CD8-positive, alpha-beta memory T cell (primary cell): Measurements from ENCODE around the gene NIN. TPM values are rescaled to one million over a fixed set of nuclear protein-coding genes. Genes with fewer than 3 reads are reported as not detected.

Source experiments
- CTCF ChIA-PET: fragments of 350-600 bp; sonication (Branson Sonifier 250); formaldehyde crosslinking; loops from one replicate; lab custom pipeline; 2021; ENCODE audit warnings: antibody characterized with exemption; lab: Charles Lee
- POLR2A ChIA-PET: fragments of 350-600 bp; sonication (Branson Sonifier 250); formaldehyde crosslinking; loops from one replicate; lab custom pipeline; 2021; ENCODE audit warnings: antibody characterized with exemption; lab: Charles Lee
- DNase-seq, 5 donors: peaks; one replicate each; pipeline versions ENCODE4 v3.0.0 to v3.0.0-alpha.2; 2020 to 2022; ENCODE audit warnings: mixed read lengths in 1 of 5
- H3K27ac ChIP-seq: one replicate; pipeline ENCODE4 v1.7.0; 2013; ENCODE audit warnings: low read depth, mild to moderate bottlenecking, low read length, moderate library complexity
- H3K27me3 ChIP-seq: 2 replicates; pipeline ENCODE4 v1.7.0; 2013; ENCODE audit warnings: low read length, mild to moderate bottlenecking; ENCODE audit not compliant: insufficient read depth, poor library complexity, severe bottlenecking
- H3K36me3 ChIP-seq: 2 replicates; pipeline ENCODE4 v1.7.0; 2013; ENCODE audit warnings: mild to moderate bottlenecking, low read length, moderate library complexity; ENCODE audit not compliant: insufficient read depth
- H3K4me1 ChIP-seq: 2 replicates; pipeline ENCODE4 v1.7.0; 2013; ENCODE audit warnings: mild to moderate bottlenecking, low read length, moderate library complexity; ENCODE audit not compliant: insufficient read depth
- H3K4me3 ChIP-seq: 2 replicates; pipeline ENCODE4 v1.7.0; 2013; ENCODE audit warnings: mild to moderate bottlenecking, low read length
- H3K9me3 ChIP-seq: 2 replicates; pipeline ENCODE4 v1.7.0; 2013; ENCODE audit warnings: mild to moderate bottlenecking, low read length
- H3K27ac Mint-ChIP-seq, 8 donors: one replicate each; pipeline ENCODE4 v1.8.0; 2020 to 2021; ENCODE audit warnings: mixed read lengths in 8 of 8, mild to moderate bottlenecking in 6 of 8, inconsistent platforms in 3 of 8, moderate library complexity in 3 of 8
- H3K27me3 Mint-ChIP-seq, 2 donors: one replicate each; pipeline ENCODE4 v1.8.0; 2020 to 2021; ENCODE audit warnings: mixed read lengths in 2 of 2, mild to moderate bottlenecking in 1 of 2, moderate library complexity in 1 of 2
- H3K36me3 Mint-ChIP-seq, 3 donors: one replicate each; pipeline ENCODE4 v1.8.0; 2020 to 2021; ENCODE audit warnings: mixed read lengths in 3 of 3, inconsistent platforms in 1 of 3, mild to moderate bottlenecking in 1 of 3
- H3K4me1 Mint-ChIP-seq, 3 donors: one replicate each; pipeline ENCODE4 v1.8.0; 2020 to 2021; ENCODE audit warnings: mixed read lengths in 3 of 3, inconsistent platforms in 1 of 3, mild to moderate bottlenecking in 1 of 3
- H3K4me3 Mint-ChIP-seq, 7 donors: one replicate each; pipeline ENCODE4 v1.8.0; 2020 to 2021; ENCODE audit warnings: mixed read lengths in 7 of 7, mild to moderate bottlenecking in 6 of 7, moderate library complexity in 4 of 7, inconsistent platforms in 2 of 7
- H3K9me3 Mint-ChIP-seq, 5 donors: one replicate each; pipeline ENCODE4 v1.8.0; 2020 to 2022; ENCODE audit warnings: mixed read lengths in 5 of 5, mild to moderate bottlenecking in 3 of 5, moderate library complexity in 2 of 5, inconsistent platforms in 1 of 5
- polyA plus RNA-seq: library from polyadenylated mRNA; unstranded; fragments of 300-500 nt; fragmentation: Illumina TruSeq; gene quantifications from one replicate; pipeline ENCODE4 v1.2.3, GENCODE V29; 2021
- total RNA-seq, 2 experiments: library from RNA; stranded (reverse); gene quantifications; one replicate each; pipeline ENCODE4 v1.2.3, GENCODE V29; 2021

Gene NIN
- total and polyA plus RNA-seq, 3 experiments from 2014 or later, result 64.3 to 77.8 (median 73.8) TPM

- Histone ChIP-seq H3K4me1 (peaks cover 7% of the 10 kb centered on the region), H3K36me3 (no peaks in the 10 kb centered on the region), H3K27me3 (no peaks in the 10 kb centered on the region), H3K9me3 (no peaks in the 10 kb centered on the region), H3K27ac (no peak overlapping the region), H3K4me3 (no peak overlapping the region)
- H3K4me3 Mint-ChIP-seq, result no peak overlapping the region
- DNase-seq, result no peak
- no peaks in the 10 kb centered on the region for H3K27me3 Mint-ChIP-seq
- ChIA-PET CTCF (interaction anchor here (8.5 kb wide), 1 partner anchor 66 kb away, joined by 122 read pairs; no protein-coding TSS in a partner anchor), POLR2A (no interaction called here)
- H3K36me3 Mint-ChIP-seq, result peaks cover 0 to 4% (median 1%) of the 10 kb centered on the region in 3 donors
- no peak overlapping the region for H3K27ac Mint-ChIP-seq
- no peaks in the 10 kb centered on the region for H3K9me3 Mint-ChIP-seq
- peaks cover 7 to 13% (median 10%) of the 10 kb centered on the region in 3 donors for H3K4me1 Mint-ChIP-seq
Measured at GRCh38 chr14:50855558-50855957, 24.6 kb upstream of the NIN start.

- Histone ChIP-seq H3K27ac (no peak overlapping the region), H3K27me3 (no peaks in the 10 kb centered on the region), H3K4me3 (no peak overlapping the region), H3K36me3 (no peaks in the 10 kb centered on the region), H3K4me1 (peaks cover 6% of the 10 kb centered on the region), H3K9me3 (no peaks in the 10 kb centered on the region)
- Mint-ChIP-seq H3K36me3 (peaks cover 0 to 1% (median 0%) of the 10 kb centered on the region in 3 donors), H3K27me3 (no peaks in the 10 kb centered on the region), H3K9me3 (no peaks in the 10 kb centered on the region), H3K27ac (no peak overlapping the region), H3K4me1 (peaks cover 0 to 6% (median 4%) of the 10 kb centered on the region in 3 donors), H3K4me3 (no peak overlapping the region)
- ChIA-PET CTCF (interaction anchor here (8.5 kb wide), 1 partner anchor 65 kb away, joined by 122 read pairs; no protein-coding TSS in a partner anchor), POLR2A (interaction anchor here (0.6 kb wide), 1 partner anchor 21 kb away, joined by 3 read pairs; no protein-coding TSS in a partner anchor)
- DNase-seq, result no peak
Measured at GRCh38 chr14:50854521-50854920, 23.6 kb upstream of the NIN start.

GRCh38 chr14:50853891-50854290 lies 22.9 kb upstream of the NIN start:
- H3K27ac ChIP-seq, result no peak overlapping the region
- DNase-seq, result no peak
- POLR2A ChIA-PET, result no interaction called here
- H3K4me3 ChIP-seq, result no peak overlapping the region
- H3K4me1 ChIP-seq, result no peaks in the 10 kb centered on the region
- H3K36me3 ChIP-seq, result no peaks in the 10 kb centered on the region
- CTCF ChIA-PET, result interaction anchor here (1.2 to 8.5 kb wide), 2 partner anchors 15 to 65 kb away, joined by 3 to 122 read pairs; no protein-coding TSS in a partner anchor
- H3K4me3 Mint-ChIP-seq, result peak overlapping the region in 1 of 7 donors; percentile 15
- peaks cover 0 to under 1% (median 0%) of the 10 kb centered on the region in 3 donors for H3K4me1 Mint-ChIP-seq
- no peaks in the 10 kb centered on the region for H3K9me3 ChIP-seq
- H3K36me3 Mint-ChIP-seq, result peaks cover 0 to 1% (median 0%) of the 10 kb centered on the region in 3 donors
- no peaks in the 10 kb centered on the region for H3K9me3 Mint-ChIP-seq
- H3K27me3 ChIP-seq, result no peaks in the 10 kb centered on the region
- H3K27ac Mint-ChIP-seq, result no peak overlapping the region
- H3K27me3 Mint-ChIP-seq, result peaks cover 0 to 3% of the 10 kb centered on the region in 2 donors

- POLR2A ChIA-PET, result no interaction called here
- Mint-ChIP-seq H3K4me3 (no peak overlapping the region), H3K4me1 (no peaks in the 10 kb centered on the region), H3K27me3 (peaks cover 0 to 4% of the 10 kb centered on the region in 2 donors), H3K27ac (no peak overlapping the region), H3K9me3 (no peaks in the 10 kb centered on the region), H3K36me3 (no peaks in the 10 kb centered on the region)
- H3K4me1 ChIP-seq, result no peaks in the 10 kb centered on the region
- no peak overlapping the region for H3K27ac ChIP-seq
- H3K27me3 ChIP-seq, result no peaks in the 10 kb centered on the region
- no peaks in the 10 kb centered on the region for H3K9me3 ChIP-seq
- no peaks in the 10 kb centered on the region for H3K36me3 ChIP-seq
- DNase-seq, result no peak
- H3K4me3 ChIP-seq, result no peak overlapping the region
- CTCF ChIA-PET, result interaction anchor here (0.7 to 2.2 kb wide), 3 partner anchors 14 to 982 kb away, joined by 3 to 11 read pairs (median 3); no protein-coding TSS in a partner anchor
Measured at GRCh38 chr14:50846226-50846880, 15.4 kb upstream of the NIN start.

DNA sequence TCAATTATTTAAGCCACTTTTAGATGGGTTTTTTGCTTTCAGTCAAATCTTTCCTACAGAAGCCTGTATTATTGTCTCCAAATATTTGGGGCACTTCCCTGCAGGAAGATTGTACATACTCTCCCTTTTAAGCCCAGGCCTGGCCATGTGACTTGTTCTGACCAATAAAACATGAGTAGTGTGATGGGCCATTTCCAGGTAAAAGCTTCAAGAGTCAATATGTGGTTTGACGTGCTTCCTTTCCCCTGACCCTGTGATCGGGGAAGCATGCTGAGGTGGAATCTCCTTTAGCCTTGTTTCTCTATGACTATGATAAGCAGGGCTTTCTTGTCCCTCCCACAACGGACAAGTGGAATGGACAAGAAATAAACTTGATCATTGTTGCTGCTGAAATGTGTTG lies 14.2 kb upstream of the NIN start:
- no peak overlapping the region for H3K4me3 ChIP-seq
- no peaks in the 10 kb centered on the region for H3K9me3 ChIP-seq
- no peak overlapping the region for H3K4me3 Mint-ChIP-seq
- peaks cover 0 to 4% of the 10 kb centered on the region in 2 donors for H3K27me3 Mint-ChIP-seq
- CTCF ChIA-PET, result no interaction called here
- no peaks in the 10 kb centered on the region for H3K9me3 Mint-ChIP-seq
- no peak overlapping the region for H3K27ac ChIP-seq
- no peaks in the 10 kb centered on the region for H3K36me3 Mint-ChIP-seq
- H3K36me3 ChIP-seq, result no peaks in the 10 kb centered on the region
- no peaks in the 10 kb centered on the region for H3K4me1 Mint-ChIP-seq
- POLR2A ChIA-PET, result no interaction called here
- H3K27ac Mint-ChIP-seq, result no peak overlapping the region
- DNase-seq, result no peak
- H3K4me1 ChIP-seq, result no peaks in the 10 kb centered on the region
- H3K27me3 ChIP-seq, result no peaks in the 10 kb centered on the region

GRCh38 chr14:50844391-50844790 lies 13.4 kb upstream of the NIN start:
- H3K27me3 Mint-ChIP-seq, result peaks cover 0 to 4% of the 10 kb centered on the region in 2 donors
- CTCF ChIA-PET, result no interaction called here
- Histone ChIP-seq H3K4me1 (no peaks in the 10 kb centered on the region), H3K4me3 (no peak overlapping the region), H3K36me3 (no peaks in the 10 kb centered on the region), H3K9me3 (no peaks in the 10 kb centered on the region), H3K27ac (no peak overlapping the region), H3K27me3 (no peaks in the 10 kb centered on the region)
- no peak overlapping the region for H3K4me3 Mint-ChIP-seq
- H3K36me3 Mint-ChIP-seq, result no peaks in the 10 kb centered on the region
- POLR2A ChIA-PET, result no interaction called here
- DNase-seq, result no peak
- H3K9me3 Mint-ChIP-seq, result no peaks in the 10 kb centered on the region
- no peak overlapping the region for H3K27ac Mint-ChIP-seq
- no peaks in the 10 kb centered on the region for H3K4me1 Mint-ChIP-seq

DNA sequence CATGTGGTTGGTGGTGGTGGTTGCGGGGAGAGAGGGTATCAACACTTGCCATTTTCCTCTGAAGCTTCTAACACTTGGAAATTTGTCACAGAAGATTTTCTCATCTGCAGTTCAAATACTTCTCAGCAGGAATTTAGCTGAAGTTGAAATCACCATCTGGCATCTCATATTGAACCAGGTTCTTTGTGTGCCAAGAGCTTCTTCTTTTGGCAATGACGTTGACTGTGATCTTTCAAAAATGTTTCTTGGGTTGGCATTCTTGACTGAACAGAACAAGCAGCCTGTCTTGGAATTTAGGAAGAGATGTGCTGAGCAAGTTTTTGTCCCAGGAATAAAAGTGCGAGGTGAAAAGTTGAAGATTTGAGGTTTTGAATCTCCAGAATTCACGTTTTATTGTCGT lies 8.7 kb upstream of the NIN start:
- Mint-ChIP-seq H3K27ac (no peak overlapping the region), H3K36me3 (peaks cover 0 to 6% (median 0%) of the 10 kb centered on the region in 3 donors), H3K4me1 (peaks cover 15 to 21% (median 17%) of the 10 kb centered on the region in 3 donors), H3K4me3 (no peak overlapping the region), H3K9me3 (no peaks in the 10 kb centered on the region), H3K27me3 (peaks cover 0 to 2% of the 10 kb centered on the region in 2 donors)
- Histone ChIP-seq H3K27me3 (no peaks in the 10 kb centered on the region), H3K36me3 (no peaks in the 10 kb centered on the region), H3K27ac (no peak overlapping the region), H3K4me3 (no peak overlapping the region), H3K9me3 (no peaks in the 10 kb centered on the region), H3K4me1 (peaks cover 11% of the 10 kb centered on the region)
- ChIA-PET POLR2A (no interaction called here), CTCF (interaction anchor here (1.3 to 2.5 kb wide), 6 partner anchors 11 to 62 kb away, joined by 3 to 15 read pairs (median 3); no protein-coding TSS in a partner anchor)
- no peak for DNase-seq

- H3K27me3 ChIP-seq, result no peaks in the 10 kb centered on the region
- Mint-ChIP-seq H3K27ac (no peak overlapping the region), H3K36me3 (peaks cover 0 to 6% (median 0%) of the 10 kb centered on the region in 3 donors), H3K4me3 (no peak overlapping the region), H3K4me1 (peaks cover 17 to 27% (median 22%) of the 10 kb centered on the region in 3 donors), H3K9me3 (no peaks in the 10 kb centered on the region), H3K27me3 (peaks cover 0 to 2% of the 10 kb centered on the region in 2 donors)
- no peak for DNase-seq
- H3K4me3 ChIP-seq, result no peak overlapping the region
- H3K36me3 ChIP-seq, result no peaks in the 10 kb centered on the region
- ChIA-PET CTCF (interaction anchor here (0.9 to 2.5 kb wide), 6 partner anchors 10 to 62 kb away, joined by 3 to 15 read pairs (median 4); no protein-coding TSS in a partner anchor), POLR2A (no interaction called here)
- peaks cover 18% of the 10 kb centered on the region for H3K4me1 ChIP-seq
- H3K9me3 ChIP-seq, result no peaks in the 10 kb centered on the region
- H3K27ac ChIP-seq, result no peak overlapping the region
Measured at GRCh38 chr14:50839048-50839447, 8.1 kb upstream of the NIN start.
